Measurements from ENCODE around the gene CFAP77.

Gene CFAP77

GRCh38 chr9:132503116-132503515, 93.1 kb downstream of the CFAP77 start:
- Mint-ChIP-seq H3K36me3 (ENCODE audit: low read depth) (no peaks in the 10 kb centered on the region), H3K27me3 (peaks cover 13% of the 10 kb centered on the region), H3K4me1 (ENCODE audit: low read depth) (peaks cover 11% of the 10 kb centered on the region), H3K27ac (no peak overlapping the region), H3K4me3 (no peak overlapping the region), H3K9me3 (no peaks in the 10 kb centered on the region)
- DNase-seq: no peak

- no peaks in the 10 kb centered on the region for H3K9me3 Mint-ChIP-seq
Measured at GRCh38 chr9:132504488-132504887, 94.5 kb downstream of the CFAP77 start.

DNA sequence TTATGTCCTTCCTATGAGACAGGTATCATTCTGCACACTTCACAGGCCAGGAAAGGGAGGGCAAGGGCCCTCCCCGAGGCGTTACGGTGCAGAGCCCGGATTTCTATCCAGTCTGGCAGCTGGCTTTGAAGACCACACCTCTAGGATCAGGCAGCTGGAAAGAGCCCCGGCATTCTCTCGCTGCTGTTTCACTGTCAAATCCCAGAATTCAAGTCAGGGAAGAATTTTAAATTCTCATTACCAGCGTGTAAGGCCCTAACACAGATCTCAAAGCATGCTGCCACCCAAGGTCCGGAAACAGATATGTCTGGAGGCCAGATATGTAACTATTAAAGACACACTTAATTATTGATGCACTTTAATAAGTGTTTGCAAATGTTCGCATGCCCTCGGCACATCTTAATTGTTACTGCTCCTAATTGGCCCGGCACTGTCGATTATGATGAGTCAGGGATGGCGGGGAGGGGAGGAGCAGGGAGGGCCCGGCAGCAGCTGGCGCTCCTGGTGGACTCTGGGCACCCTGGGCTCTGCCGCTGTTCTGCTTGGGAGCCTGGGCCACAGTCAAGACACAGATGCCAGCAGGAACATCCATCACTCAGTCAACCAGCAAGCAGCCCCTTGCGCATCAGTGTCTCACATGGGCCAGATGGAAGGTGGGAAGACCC, 96.1 kb downstream of the CFAP77 start:
- Mint-ChIP-seq H3K27ac (no peak overlapping the region), H3K36me3 (ENCODE audit: low read depth) (no peaks in the 10 kb centered on the region), H3K4me3 (no peak overlapping the region), H3K27me3 (peaks cover 16% of the 10 kb centered on the region), H3K9me3 (no peaks in the 10 kb centered on the region), H3K4me1 (ENCODE audit: low read depth) (peaks cover 11% of the 10 kb centered on the region)
- DNase-seq: no peak

More at GRCh38 chr9:132504488-132504887, 94.5 kb downstream of the CFAP77 start:
- no peak for DNase-seq
- Mint-ChIP-seq H3K4me1 (ENCODE audit: low read depth) (peaks cover 11% of the 10 kb centered on the region), H3K4me3 (no peak overlapping the region), H3K36me3 (ENCODE audit: low read depth) (no peaks in the 10 kb centered on the region), H3K27me3 (peaks cover 16% of the 10 kb centered on the region), H3K27ac (no peak overlapping the region)

DNA sequence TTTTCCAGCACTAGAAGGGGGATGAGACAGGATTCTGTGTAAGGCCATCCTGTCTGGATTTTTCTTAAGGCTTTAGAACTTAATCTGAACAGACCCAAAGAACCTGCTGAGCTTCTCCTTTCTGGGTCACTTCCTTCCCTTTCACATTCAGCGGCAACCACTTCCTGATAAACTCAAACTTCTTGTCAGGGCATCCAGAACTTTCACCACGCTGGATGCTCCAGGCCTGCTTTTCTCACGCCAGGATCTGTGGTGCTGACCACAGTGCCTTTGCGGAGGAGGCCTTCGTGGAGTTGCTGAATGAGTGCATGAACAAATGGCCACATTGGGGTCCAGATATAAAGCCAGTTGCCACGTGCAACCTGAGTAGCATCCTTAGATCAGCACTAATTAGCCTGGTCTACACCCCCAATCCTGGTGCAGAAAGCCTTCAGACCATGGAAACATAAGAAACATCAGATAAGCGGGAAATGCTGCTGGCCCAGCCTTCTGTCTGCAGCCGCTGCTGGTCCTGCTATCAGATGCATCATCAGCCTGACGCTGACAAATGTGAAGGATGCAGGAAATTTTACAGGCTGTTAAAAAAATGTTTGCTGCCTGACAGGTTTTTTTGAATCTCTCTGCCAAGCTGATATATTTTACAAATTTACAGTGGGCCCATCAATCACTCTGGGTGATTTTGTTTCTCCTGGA, 97.1 kb downstream of the CFAP77 start:
- no peak overlapping the region for H3K4me3 Mint-ChIP-seq
- H3K27me3 Mint-ChIP-seq: peaks cover 16% of the 10 kb centered on the region
- H3K27ac Mint-ChIP-seq: no peak overlapping the region
- no peaks in the 10 kb centered on the region for H3K36me3 Mint-ChIP-seq (ENCODE audit: low read depth)
- peaks cover 11% of the 10 kb centered on the region for H3K4me1 Mint-ChIP-seq (ENCODE audit: low read depth)
- no peak for DNase-seq
- no peaks in the 10 kb centered on the region for H3K9me3 Mint-ChIP-seq

DNA sequence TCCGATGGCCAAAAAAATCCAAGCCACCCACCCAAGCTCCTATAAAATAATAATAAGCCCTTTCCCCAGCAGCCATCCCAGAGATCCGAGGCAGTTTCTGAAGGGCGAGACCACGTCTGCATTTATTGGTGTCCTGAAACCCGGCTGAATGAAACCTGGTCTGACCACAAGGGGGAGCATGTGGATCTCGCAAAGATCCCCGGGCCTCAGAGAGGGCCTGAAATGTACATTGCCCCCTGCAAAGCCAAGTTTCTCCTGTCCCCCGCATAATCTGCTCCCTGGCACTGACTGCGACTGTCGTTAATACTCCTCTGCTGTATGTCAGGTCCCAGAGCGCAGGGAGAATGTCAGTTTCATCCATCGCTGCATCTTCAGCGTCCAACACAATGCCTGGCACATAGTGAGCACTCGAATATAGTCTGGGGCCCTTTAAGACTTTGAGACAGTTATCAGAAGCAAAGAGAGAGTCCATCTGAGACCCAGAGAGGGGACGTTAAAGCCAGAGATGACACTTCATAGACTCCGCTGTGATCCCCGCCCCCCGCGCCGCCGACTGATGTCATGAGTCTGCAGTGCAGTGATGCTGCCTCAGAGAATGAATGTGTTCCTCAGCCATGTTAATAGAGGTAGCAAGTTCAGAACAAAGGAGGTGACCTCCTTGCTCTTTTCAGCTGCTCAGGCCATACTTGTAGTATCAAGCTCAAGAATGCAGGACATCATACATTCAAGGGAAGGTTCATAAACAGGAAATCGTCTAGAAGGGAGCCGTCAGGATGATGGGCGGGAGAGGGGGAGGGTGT, 97.9 kb downstream of the CFAP77 start:
- Mint-ChIP-seq H3K9me3 (no peaks in the 10 kb centered on the region), H3K4me3 (no peak overlapping the region), H3K27me3 (peaks cover 11% of the 10 kb centered on the region), H3K4me1 (ENCODE audit: low read depth) (peaks cover 11% of the 10 kb centered on the region), H3K27ac (no peak overlapping the region), H3K36me3 (ENCODE audit: low read depth) (no peaks in the 10 kb centered on the region)
- DNase-seq: peak; percentile 75

DNA sequence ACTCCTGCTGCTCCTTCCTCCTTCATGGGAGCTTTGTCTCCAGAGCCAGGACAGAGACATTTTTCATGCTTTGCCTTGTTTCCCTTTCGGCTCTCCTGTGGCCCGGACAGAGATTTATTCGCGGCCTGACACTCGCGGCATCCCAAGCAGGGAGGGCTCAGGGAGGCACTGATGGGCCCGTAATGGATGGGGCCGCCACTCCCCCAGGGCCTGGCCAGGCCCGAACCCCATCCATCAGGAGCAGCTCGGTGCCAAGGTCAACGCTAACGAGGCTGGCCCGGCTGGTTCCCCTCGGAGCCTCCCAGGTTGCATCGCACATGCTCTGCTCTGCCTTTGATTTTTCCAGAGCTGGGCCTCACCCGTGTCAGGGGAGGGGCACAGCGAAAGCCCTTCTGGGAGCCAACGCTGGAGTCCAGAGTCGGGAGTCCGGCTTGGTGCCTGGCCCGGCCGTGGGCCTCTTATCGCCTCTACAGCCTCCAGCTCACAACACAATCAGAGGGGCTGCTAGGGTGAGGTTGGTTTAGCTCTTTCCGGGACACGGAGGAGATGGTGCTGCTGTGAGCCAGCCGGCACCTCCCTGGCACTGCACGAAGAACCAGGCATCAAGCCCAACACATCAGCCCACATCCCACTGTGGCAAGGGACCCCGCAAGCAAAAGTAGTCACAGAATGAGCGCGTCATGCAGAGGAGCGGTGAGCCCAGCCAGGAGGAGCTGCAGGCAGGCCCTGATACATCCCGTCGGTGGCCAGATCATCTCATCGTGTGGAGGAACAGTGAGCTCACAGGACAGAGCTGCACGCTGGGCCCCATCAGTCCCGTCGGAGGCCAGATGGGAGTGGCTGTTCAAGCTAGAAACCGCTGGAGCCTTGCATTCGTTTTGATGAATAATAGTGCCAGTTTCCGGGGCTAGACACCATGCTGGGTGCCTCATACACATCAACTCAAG, 100.2 kb downstream of the CFAP77 start:
- no peaks in the 10 kb centered on the region for H3K9me3 Mint-ChIP-seq
- H3K4me1 Mint-ChIP-seq (ENCODE audit: low read depth): peaks cover 11% of the 10 kb centered on the region
- H3K27me3 Mint-ChIP-seq: peaks cover 17% of the 10 kb centered on the region
- no peaks in the 10 kb centered on the region for H3K36me3 Mint-ChIP-seq (ENCODE audit: low read depth)
- no peak overlapping the region for H3K27ac Mint-ChIP-seq
- no peak overlapping the region for H3K4me3 Mint-ChIP-seq
- DNase-seq: no peak

DNA sequence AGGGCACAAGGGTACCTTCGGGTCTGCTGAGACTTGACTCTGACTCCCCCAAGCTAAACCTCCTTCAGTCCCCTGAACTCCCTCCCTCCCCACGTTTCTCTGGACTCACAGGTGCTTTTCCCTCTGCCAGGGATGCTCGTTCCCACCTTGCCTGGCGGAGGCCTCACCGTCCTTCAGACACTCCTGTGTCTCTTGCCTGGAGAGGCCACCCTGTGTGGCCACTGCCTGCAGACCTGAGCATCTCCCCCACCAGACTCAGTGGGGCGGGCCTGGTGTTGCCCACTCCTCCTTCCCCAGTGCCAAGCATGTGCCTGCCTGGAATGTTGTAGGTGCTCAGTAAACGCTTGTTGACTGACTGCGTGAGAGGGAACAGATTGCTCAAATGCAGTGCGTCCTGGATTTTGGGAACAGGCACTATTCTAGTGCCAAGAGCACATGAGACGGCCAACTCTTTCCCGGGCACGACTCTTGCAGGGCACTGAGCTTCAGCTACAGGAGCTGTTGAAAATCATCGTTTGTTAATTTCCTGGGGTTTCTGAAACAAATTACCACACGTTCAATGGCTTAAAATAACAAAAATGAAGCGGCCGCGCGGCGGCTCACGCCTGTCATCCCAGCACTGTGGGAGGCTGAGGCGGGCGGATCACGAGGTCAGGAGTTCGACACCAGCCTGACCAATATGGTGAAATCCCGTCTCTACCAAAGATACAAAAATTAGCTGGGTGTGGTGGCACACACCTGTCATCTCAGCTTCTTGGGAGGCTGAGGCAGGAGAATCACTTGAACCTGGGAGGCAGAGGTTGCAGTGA, 101.4 kb downstream of the CFAP77 start:
- peaks cover 22% of the 10 kb centered on the region for H3K27me3 Mint-ChIP-seq
- no peak overlapping the region for H3K4me3 Mint-ChIP-seq
- H3K36me3 Mint-ChIP-seq (ENCODE audit: low read depth): no peaks in the 10 kb centered on the region
- no peak for DNase-seq
- H3K9me3 Mint-ChIP-seq: no peaks in the 10 kb centered on the region
- H3K4me1 Mint-ChIP-seq (ENCODE audit: low read depth): peaks cover 11% of the 10 kb centered on the region
- H3K27ac Mint-ChIP-seq: no peak overlapping the region

- H3K4me3 Mint-ChIP-seq: no peak overlapping the region
- no peaks in the 10 kb centered on the region for H3K36me3 Mint-ChIP-seq (ENCODE audit: low read depth)
- no peak overlapping the region for H3K27ac Mint-ChIP-seq
- H3K27me3 Mint-ChIP-seq: peaks cover 26% of the 10 kb centered on the region
- no peak for DNase-seq
- no peaks in the 10 kb centered on the region for H3K4me1 Mint-ChIP-seq (ENCODE audit: low read depth)
- H3K9me3 Mint-ChIP-seq: no peaks in the 10 kb centered on the region
Measured at GRCh38 chr9:132513416-132513815, 103.4 kb downstream of the CFAP77 start.

- Mint-ChIP-seq H3K4me3 (no peak overlapping the region), H3K27ac (no peak overlapping the region), H3K27me3 (peaks cover 31% of the 10 kb centered on the region), H3K36me3 (ENCODE audit: low read depth) (no peaks in the 10 kb centered on the region), H3K4me1 (ENCODE audit: low read depth) (no peaks in the 10 kb centered on the region), H3K9me3 (no peaks in the 10 kb centered on the region)
- DNase-seq: no peak
Measured at GRCh38 chr9:132514011-132514744, 104.2 kb downstream of the CFAP77 start.

GRCh38 chr9:132514821-132515220, 104.8 kb downstream of the CFAP77 start:
- Mint-ChIP-seq H3K27ac (no peak overlapping the region), H3K36me3 (ENCODE audit: low read depth) (no peaks in the 10 kb centered on the region), H3K4me1 (ENCODE audit: low read depth) (no peaks in the 10 kb centered on the region), H3K27me3 (peaks cover 31% of the 10 kb centered on the region), H3K4me3 (no peak overlapping the region), H3K9me3 (no peaks in the 10 kb centered on the region)
- no peak for DNase-seq

DNA sequence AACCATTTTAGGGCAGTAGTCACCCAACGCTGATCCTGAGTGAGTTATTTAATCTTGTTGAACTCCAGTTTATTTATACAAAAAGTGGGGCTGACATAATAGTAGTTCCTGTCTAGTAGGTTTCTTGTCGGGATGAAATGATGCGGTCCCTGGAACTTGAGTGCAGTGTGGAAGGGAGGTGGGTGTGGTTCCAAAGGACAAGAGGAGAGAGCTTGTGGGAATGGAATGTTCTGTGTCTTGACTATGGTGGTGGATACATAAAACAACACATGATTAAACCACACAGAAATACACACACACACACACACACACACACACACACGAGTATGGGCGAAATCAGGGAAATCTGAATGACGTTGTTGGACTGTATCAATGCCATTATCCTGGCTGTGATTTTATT, 106.3 kb downstream of the CFAP77 start:
- H3K4me1 Mint-ChIP-seq (ENCODE audit: low read depth): no peaks in the 10 kb centered on the region

GRCh38 chr9:132516911-132517310, 106.9 kb downstream of the CFAP77 start:
- Mint-ChIP-seq H3K27ac (no peak overlapping the region), H3K4me3 (no peak overlapping the region), H3K27me3 (peaks cover 36% of the 10 kb centered on the region), H3K36me3 (ENCODE audit: low read depth) (no peaks in the 10 kb centered on the region), H3K4me1 (ENCODE audit: low read depth) (no peaks in the 10 kb centered on the region), H3K9me3 (no peaks in the 10 kb centered on the region)
- DNase-seq: no peak

More for the DNA sequence above, 106.3 kb downstream of the CFAP77 start:
- H3K4me3 Mint-ChIP-seq: no peak overlapping the region
- no peak overlapping the region for H3K27ac Mint-ChIP-seq
- no peaks in the 10 kb centered on the region for H3K9me3 Mint-ChIP-seq
- H3K27me3 Mint-ChIP-seq: peaks cover 34% of the 10 kb centered on the region
- no peak for DNase-seq
- no peaks in the 10 kb centered on the region for H3K36me3 Mint-ChIP-seq (ENCODE audit: low read depth)
